Measurements from ENCODE around the gene CCDC190.

CCDC190 gene

DNA sequence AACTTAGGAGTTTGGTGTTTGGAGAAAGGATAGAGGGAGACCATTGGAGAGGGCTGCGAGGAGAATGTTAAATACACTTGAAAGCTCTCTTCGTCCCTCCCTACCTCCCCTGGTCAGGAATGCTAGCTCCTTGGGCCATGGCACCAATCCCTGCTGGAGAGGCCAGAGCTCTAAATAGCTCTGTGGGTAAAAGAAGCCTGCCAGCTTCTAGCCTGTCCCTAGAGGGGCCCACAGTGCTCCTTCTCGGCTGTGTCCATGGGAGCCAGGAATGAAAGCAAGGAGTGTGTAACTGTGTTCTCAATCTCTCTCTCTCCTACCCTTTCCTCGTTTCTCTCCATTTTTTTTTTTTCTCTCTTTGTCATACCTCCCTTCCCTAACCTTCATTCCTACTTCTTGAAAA, at the start of gene CCDC190:
Gene CCDC190 (minus strand): TSS at position 75 of the 400 bp plus-strand sequence. CDS start 1,529 bp downstream, outside the sequence.
- no peaks in the 10 kb centered on the region for H3K9me3 Mint-ChIP-seq
- H3K4me1 Mint-ChIP-seq (ENCODE audit: low read depth), result no peaks in the 10 kb centered on the region
- no peak within 1 kb of the TSS for H3K27ac Mint-ChIP-seq
- no peak within 1 kb of the TSS for H3K4me3 Mint-ChIP-seq
- no peaks in the 10 kb centered on the region for H3K36me3 Mint-ChIP-seq (ENCODE audit: low read depth)
- peaks cover 10% of the 10 kb centered on the region for H3K27me3 Mint-ChIP-seq (ENCODE audit: low read depth)
- no peak for DNase-seq (ENCODE audit: low spot score)

DNA sequence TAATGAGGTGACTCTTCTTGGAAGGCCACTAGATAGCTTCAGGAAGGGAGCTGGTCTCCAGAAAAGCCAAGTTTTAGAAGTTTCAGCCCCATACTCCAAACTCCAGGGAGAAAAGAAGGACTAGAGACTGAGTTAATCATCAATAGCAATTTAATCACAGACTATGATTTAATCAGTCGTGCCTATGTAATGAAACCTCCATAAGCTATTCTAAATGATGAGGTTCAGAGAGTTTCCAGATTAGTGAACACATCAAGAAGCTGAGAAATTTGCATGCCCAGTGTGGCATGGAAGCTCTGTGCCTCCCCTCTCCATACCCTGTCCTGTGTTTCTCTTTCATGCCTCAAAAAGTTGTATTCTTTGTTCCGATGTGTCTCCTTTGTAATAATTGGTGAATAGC, 49.2 kb upstream of the CCDC190 start:
- no peaks in the 10 kb centered on the region for H3K4me1 Mint-ChIP-seq (ENCODE audit: low read depth)
- no peak overlapping the region for H3K27ac Mint-ChIP-seq

DNA sequence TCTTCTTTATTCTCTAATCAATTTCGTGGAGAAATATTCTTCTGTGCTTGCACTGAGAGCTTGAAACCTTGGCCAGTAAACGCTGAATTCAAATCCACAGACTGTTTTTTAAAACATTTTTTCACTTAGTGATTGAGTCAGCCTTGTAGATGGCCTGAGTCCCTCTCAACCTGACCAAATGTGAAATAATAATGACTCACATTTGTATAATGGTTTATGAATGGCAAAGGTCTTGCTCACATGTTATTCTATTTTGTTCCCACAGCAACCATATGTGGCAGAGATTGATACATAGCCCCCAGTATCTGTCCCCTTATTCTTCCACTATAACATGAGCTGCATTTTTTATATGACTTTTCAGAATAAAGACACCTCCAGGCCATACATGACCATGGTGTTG, 47.8 kb upstream of the CCDC190 start:
- no peak for DNase-seq (ENCODE audit: low spot score)
- Mint-ChIP-seq H3K9me3 (peaks cover 7% of the 10 kb centered on the region), H3K4me1 (ENCODE audit: low read depth) (no peaks in the 10 kb centered on the region), H3K4me3 (no peak overlapping the region), H3K27ac (no peak overlapping the region), H3K36me3 (ENCODE audit: low read depth) (no peaks in the 10 kb centered on the region), H3K27me3 (ENCODE audit: low read depth) (no peaks in the 10 kb centered on the region)

More for the DNA sequence above, 49.2 kb upstream of the CCDC190 start:
- peaks cover 3% of the 10 kb centered on the region for H3K27me3 Mint-ChIP-seq (ENCODE audit: low read depth)
- no peak for DNase-seq (ENCODE audit: low spot score)
- no peak overlapping the region for H3K4me3 Mint-ChIP-seq
- H3K36me3 Mint-ChIP-seq (ENCODE audit: low read depth), result no peaks in the 10 kb centered on the region
- peaks cover 7% of the 10 kb centered on the region for H3K9me3 Mint-ChIP-seq

DNA sequence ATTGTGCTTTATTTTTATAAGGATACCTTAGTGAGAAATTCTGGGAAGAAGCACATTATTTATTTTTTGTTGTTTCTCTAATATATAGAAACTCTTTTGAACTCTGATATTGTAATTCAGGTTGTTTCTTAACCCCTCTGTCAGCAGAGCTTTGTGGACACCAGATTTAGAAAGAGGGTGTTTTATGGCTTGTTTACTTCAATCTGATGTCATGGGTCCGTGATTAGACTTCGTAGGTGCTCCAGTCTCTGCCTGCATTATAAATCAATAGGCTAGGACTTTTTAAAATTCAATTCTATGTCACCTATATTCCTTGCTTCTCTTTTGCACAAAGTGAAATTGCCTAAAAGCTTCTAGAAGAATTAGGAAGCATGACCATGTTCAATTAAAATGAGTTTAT, 47.3 kb upstream of the CCDC190 start:
- H3K4me1 Mint-ChIP-seq (ENCODE audit: low read depth), result no peaks in the 10 kb centered on the region
- no peak overlapping the region for H3K27ac Mint-ChIP-seq
- H3K4me3 Mint-ChIP-seq, result no peak overlapping the region
- no peaks in the 10 kb centered on the region for H3K27me3 Mint-ChIP-seq (ENCODE audit: low read depth)
- H3K36me3 Mint-ChIP-seq (ENCODE audit: low read depth), result no peaks in the 10 kb centered on the region
- H3K9me3 Mint-ChIP-seq, result peaks cover 7% of the 10 kb centered on the region
- DNase-seq (ENCODE audit: low spot score), result no peak

DNA sequence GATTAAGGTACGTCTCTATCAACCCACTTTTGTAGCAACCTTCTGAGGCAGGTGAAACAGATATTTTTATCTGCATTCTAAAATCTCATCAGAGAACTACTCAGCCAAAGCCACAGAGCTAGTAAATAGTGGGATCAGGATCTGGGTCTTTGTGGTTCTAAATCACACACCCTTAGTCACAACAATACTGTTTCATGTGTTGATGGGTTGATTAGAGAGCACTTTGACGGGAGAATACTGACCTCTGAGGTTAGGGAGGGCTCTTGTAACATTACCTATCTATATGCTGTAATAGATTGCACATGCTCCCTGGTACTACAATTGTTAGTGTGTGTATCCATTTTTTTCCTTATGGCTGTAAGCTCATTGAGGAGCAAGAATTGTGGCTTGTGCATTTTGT, 45.5 kb upstream of the CCDC190 start:
- no peak overlapping the region for H3K27ac Mint-ChIP-seq
- H3K27me3 Mint-ChIP-seq (ENCODE audit: low read depth), result peaks cover 1% of the 10 kb centered on the region
- DNase-seq (ENCODE audit: low spot score), result no peak
- no peaks in the 10 kb centered on the region for H3K9me3 Mint-ChIP-seq
- no peaks in the 10 kb centered on the region for H3K4me1 Mint-ChIP-seq (ENCODE audit: low read depth)
- H3K36me3 Mint-ChIP-seq (ENCODE audit: low read depth), result no peaks in the 10 kb centered on the region
- no peak overlapping the region for H3K4me3 Mint-ChIP-seq

GRCh38 chr1:162905174-162906158, 44.5 kb upstream of the CCDC190 start:
- no peaks in the 10 kb centered on the region for H3K9me3 Mint-ChIP-seq
- H3K4me3 Mint-ChIP-seq, result no peak overlapping the region
- peaks cover 5% of the 10 kb centered on the region for H3K27me3 Mint-ChIP-seq (ENCODE audit: low read depth)
- H3K4me1 Mint-ChIP-seq (ENCODE audit: low read depth), result no peaks in the 10 kb centered on the region
- no peaks in the 10 kb centered on the region for H3K36me3 Mint-ChIP-seq (ENCODE audit: low read depth)
- no peak for DNase-seq (ENCODE audit: low spot score)
- H3K27ac Mint-ChIP-seq, result no peak overlapping the region

DNA sequence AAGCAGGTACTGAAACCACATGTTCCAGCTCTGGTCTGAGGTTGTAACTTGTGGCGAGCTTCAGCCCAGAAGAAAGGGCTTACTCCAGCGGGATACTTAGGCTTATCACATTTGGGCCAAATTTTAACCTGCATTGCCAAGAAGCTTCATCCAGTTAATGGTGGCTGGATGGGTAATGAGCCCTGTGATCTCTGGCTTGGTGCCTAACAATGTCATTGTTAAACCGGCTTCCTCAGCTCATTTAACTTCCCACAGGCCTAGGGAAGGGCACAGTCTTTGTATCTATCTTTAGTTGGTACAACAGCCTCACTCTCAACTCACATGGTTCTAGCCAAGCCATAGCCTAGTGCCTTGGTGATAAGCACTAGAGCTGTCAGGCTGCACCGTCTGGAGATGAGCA, 43.6 kb upstream of the CCDC190 start:
- no peak overlapping the region for H3K4me3 Mint-ChIP-seq
- H3K27ac Mint-ChIP-seq, result no peak overlapping the region
- H3K36me3 Mint-ChIP-seq (ENCODE audit: low read depth), result no peaks in the 10 kb centered on the region
- peaks cover 5% of the 10 kb centered on the region for H3K27me3 Mint-ChIP-seq (ENCODE audit: low read depth)
- no peaks in the 10 kb centered on the region for H3K9me3 Mint-ChIP-seq
- H3K4me1 Mint-ChIP-seq (ENCODE audit: low read depth), result no peaks in the 10 kb centered on the region
- no peak for DNase-seq (ENCODE audit: low spot score)

GRCh38 chr1:162904023-162904422, 43.0 kb upstream of the CCDC190 start:
- H3K4me1 Mint-ChIP-seq (ENCODE audit: low read depth), result no peaks in the 10 kb centered on the region
- no peaks in the 10 kb centered on the region for H3K9me3 Mint-ChIP-seq
- no peak overlapping the region for H3K4me3 Mint-ChIP-seq
- H3K27ac Mint-ChIP-seq, result no peak overlapping the region
- H3K27me3 Mint-ChIP-seq (ENCODE audit: low read depth), result peaks cover 5% of the 10 kb centered on the region
- DNase-seq (ENCODE audit: low spot score), result no peak
- H3K36me3 Mint-ChIP-seq (ENCODE audit: low read depth), result no peaks in the 10 kb centered on the region

DNA sequence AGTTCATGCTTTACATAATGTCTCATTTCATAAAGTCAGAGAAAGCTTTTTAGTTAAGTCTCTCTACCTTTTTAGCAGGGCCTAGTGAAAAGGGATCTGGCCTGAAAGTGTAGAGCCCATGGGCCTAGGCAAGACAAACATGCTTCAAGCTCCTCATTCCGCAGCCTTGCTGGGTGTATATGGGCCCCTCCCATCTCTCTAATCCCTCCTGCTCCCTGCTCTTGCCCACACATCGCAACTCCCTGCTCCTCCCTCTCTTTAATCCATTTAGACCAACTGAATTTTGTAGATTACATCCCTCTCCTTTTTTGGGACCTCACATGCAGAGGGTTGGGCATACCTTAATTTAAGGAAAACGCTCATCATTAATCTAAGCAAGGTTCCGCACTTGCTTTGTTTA, 42.3 kb upstream of the CCDC190 start:
- Mint-ChIP-seq H3K27ac (no peak overlapping the region), H3K4me3 (no peak overlapping the region)

GRCh38 chr1:162902416-162902815, 41.4 kb upstream of the CCDC190 start:
- Mint-ChIP-seq H3K27me3 (ENCODE audit: low read depth) (peaks cover 5% of the 10 kb centered on the region), H3K36me3 (ENCODE audit: low read depth) (no peaks in the 10 kb centered on the region), H3K4me3 (no peak overlapping the region), H3K4me1 (ENCODE audit: low read depth) (no peaks in the 10 kb centered on the region), H3K27ac (no peak overlapping the region), H3K9me3 (no peaks in the 10 kb centered on the region)
- DNase-seq (ENCODE audit: low spot score), result no peak

More for the DNA sequence above, 42.3 kb upstream of the CCDC190 start:
- Mint-ChIP-seq H3K27me3 (ENCODE audit: low read depth) (peaks cover 5% of the 10 kb centered on the region), H3K9me3 (no peaks in the 10 kb centered on the region), H3K36me3 (ENCODE audit: low read depth) (no peaks in the 10 kb centered on the region), H3K4me1 (ENCODE audit: low read depth) (no peaks in the 10 kb centered on the region)
- DNase-seq (ENCODE audit: low spot score), result no peak

- H3K9me3 Mint-ChIP-seq, result no peaks in the 10 kb centered on the region
- peaks cover 5% of the 10 kb centered on the region for H3K27me3 Mint-ChIP-seq (ENCODE audit: low read depth)
- H3K27ac Mint-ChIP-seq, result no peak overlapping the region
- H3K4me3 Mint-ChIP-seq, result no peak overlapping the region
- DNase-seq (ENCODE audit: low spot score), result no peak
- H3K4me1 Mint-ChIP-seq (ENCODE audit: low read depth), result no peaks in the 10 kb centered on the region
- H3K36me3 Mint-ChIP-seq (ENCODE audit: low read depth), result no peaks in the 10 kb centered on the region
Observed at GRCh38 chr1:162901243-162901642, 40.3 kb upstream of the CCDC190 start.

DNA sequence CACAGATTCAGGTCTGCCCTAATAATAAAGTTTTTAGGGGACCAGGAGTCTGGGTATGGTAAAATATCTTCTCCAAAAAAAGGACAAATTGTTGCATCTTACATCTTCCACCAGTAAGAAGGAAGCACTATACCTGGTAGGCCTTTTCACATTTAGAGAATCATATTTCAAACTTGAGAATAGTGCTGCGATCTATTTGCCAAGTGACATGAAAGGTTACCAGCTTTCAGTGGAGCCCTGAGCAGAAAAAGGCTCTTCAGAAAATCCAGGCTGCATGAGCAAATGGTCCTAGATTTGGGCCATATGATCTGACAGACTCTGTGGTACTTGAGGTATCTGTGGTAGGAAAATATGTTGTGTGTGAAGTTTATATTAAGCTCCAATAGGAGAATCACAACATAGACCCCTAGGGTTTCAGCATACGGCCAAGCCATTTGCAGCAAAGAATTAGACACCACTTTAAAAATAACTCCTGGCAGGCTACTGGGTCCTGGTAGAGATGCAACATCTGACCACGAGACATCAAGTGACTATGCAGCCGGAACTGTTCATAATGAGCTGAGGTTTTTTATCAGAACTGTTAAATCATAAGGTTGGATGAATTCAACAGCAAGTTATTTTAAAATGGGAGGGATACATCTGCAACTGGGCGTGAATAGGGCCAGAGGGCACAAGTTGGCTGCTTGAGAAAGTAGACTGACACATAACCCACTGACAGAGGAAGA, 38.6 kb upstream of the CCDC190 start:
- peaks cover 5% of the 10 kb centered on the region for H3K27me3 Mint-ChIP-seq (ENCODE audit: low read depth)
- no peaks in the 10 kb centered on the region for H3K9me3 Mint-ChIP-seq
- no peaks in the 10 kb centered on the region for H3K36me3 Mint-ChIP-seq (ENCODE audit: low read depth)
- no peak overlapping the region for H3K4me3 Mint-ChIP-seq
- H3K27ac Mint-ChIP-seq, result no peak overlapping the region
- DNase-seq (ENCODE audit: low spot score), result no peak
- H3K4me1 Mint-ChIP-seq (ENCODE audit: low read depth), result no peaks in the 10 kb centered on the region

DNA sequence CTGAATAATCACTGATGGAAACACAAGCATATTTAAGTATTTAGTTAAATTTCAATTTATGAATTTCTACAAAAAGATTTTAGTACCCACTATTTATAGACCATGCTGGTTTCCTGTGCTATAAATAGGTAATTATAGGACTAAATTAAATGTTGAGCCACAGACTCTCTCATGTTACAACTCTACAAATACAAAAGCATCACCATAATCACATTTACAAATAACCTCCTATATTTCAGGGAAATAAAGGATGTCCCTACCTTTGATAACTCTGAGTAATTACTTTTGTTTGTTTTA, 32.6 kb upstream of the CCDC190 start:
- Mint-ChIP-seq H3K9me3 (no peaks in the 10 kb centered on the region), H3K4me3 (no peak overlapping the region), H3K36me3 (ENCODE audit: low read depth) (no peaks in the 10 kb centered on the region), H3K27me3 (ENCODE audit: low read depth) (no peaks in the 10 kb centered on the region), H3K27ac (no peak overlapping the region), H3K4me1 (ENCODE audit: low read depth) (no peaks in the 10 kb centered on the region)
- no peak for DNase-seq (ENCODE audit: low spot score)

DNA sequence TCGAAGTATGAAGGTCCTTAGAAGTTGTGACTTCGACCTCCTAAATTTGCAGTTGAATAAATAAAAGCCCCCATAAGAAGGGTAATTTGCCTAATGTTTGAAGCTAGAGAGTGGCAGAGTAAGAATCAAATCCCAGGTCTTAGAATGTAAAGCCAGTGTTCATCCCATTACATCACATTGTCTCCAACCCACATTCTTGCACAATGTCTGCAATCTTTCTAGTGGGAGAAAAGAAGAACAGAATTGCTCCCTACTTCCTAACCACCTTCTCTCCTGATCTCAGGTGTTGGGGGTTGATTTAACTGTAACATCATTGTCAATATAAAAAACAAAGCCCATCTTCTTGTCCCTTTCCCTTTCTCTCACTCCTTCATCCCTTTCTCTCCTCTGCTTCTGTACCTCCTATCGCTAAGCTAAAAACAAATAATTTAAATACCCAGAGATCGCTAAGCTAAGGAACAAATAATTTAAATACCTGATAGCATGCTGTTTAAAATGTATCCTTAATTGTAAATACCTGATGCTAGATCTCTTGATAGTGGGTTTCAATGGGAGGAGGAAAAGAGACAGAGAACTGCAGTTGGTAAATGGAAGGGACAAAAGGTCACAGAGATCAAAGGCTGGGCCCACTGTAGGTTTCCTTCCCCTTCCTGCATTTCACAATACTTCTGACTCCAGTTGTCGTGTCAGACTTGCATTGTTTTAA, 32.1 kb upstream of the CCDC190 start:
- no peak for DNase-seq (ENCODE audit: low spot score)
- Mint-ChIP-seq H3K4me1 (ENCODE audit: low read depth) (no peaks in the 10 kb centered on the region), H3K9me3 (no peaks in the 10 kb centered on the region), H3K27me3 (ENCODE audit: low read depth) (no peaks in the 10 kb centered on the region), H3K4me3 (no peak overlapping the region), H3K36me3 (ENCODE audit: low read depth) (no peaks in the 10 kb centered on the region), H3K27ac (no peak overlapping the region)

Data from T-helper 2 cell treated with Interferon-gamma antibody and Interleukin-4, amounts not matched to agents 5 μg/mL and 100 μg/mL, for 36 hours (primary cell).